GM23248 (cell line): ENCODE measurements around the gene TOP3B.

ENCODE experiments used
- EZH2 ChIP-seq: fragments of 200-600 bp; sonication (generic); IDR thresholded peaks from 2 replicates; pipeline ENCODE4 v1.6.1; 2018; ENCODE audit warnings: antibody characterized with exemption, mild to moderate bottlenecking; ENCODE audit not compliant: insufficient read depth, poor library complexity, severe bottlenecking
- EZH2phosphoT487 ChIP-seq: fragments of 200-600 bp; sonication (generic); IDR thresholded peaks from 2 replicates; pipeline ENCODE4 v1.6.1; 2018; ENCODE audit warnings: antibody characterized with exemption, moderate library complexity, mild to moderate bottlenecking, low read depth; ENCODE audit not compliant: insufficient read depth

- no peak for TF ChIP-seq EZH2phosphoT487
- TF ChIP-seq EZH2, result no peak
These were observed 60.9 kb downstream of the TOP3B start for GRCh38 chr22:21921729-21922128.
